Endothelial cell of umbilical vein (primary cell): ENCODE measurements around the gene LATS2. TPM values are rescaled to one million over a fixed set of nuclear protein-coding genes. Genes with fewer than 3 reads are reported as not detected.

Experiments
- BruUV-seq: library from RNA; stranded (reverse); fragments of 400-500 nt; replicated peaks from 2 replicates; lab custom pipeline; 2021; lab: Mats Ljungman, UMichigan
- CTCF ChIA-PET: fragments of 300-600, 350-600 bp; sonication (Branson Sonifier 250); formaldehyde crosslinking; loops from one replicate; lab custom pipeline; 2021; ENCODE audit warnings: antibody characterized with exemption, inconsistent platforms; lab: Charles Lee
- POLR2A ChIA-PET: fragments of 300-600, 350-600 bp; sonication (Branson Sonifier 250); formaldehyde crosslinking; loops from one replicate; lab custom pipeline; 2021; ENCODE audit warnings: antibody characterized with exemption, inconsistent platforms; lab: Charles Lee
- DNase-seq: peaks from one replicate; pipeline ENCODE4 v3.0.0-alpha.2; 2011; ENCODE audit warnings: low read depth, low spot score
- FAIRE-seq: peaks from 2 replicates; lab custom pipeline; 2011; peaks lifted over from hg19 to GRCh38; lab: Jason Lieb, UNC
- H2AFZ ChIP-seq: 2 replicates; pipeline ENCODE4 v1.6.0; 2012; ENCODE audit warnings: low read depth, low read length, control low read depth, inconsistent platforms
- H3K27ac ChIP-seq: 2 replicates; pipeline ENCODE4 v1.5.1; 2011; ENCODE audit warnings: low read depth, mild to moderate bottlenecking, control low read depth, low read length, moderate library complexity; ENCODE audit not compliant: insufficient read depth
- H3K27me3 ChIP-seq, 2 experiments: 2 replicates each; pipeline versions ENCODE4 v1.6.0 to v1.6.1; 2011; ENCODE audit warnings: low read length in 2 of 2, mixed read lengths in 1 of 2; ENCODE audit not compliant: control insufficient read depth in 2 of 2, insufficient read depth in 2 of 2
- H3K36me3 ChIP-seq, 2 experiments: 2 replicates in 1 of 2; 3 replicates in 1 of 2; pipeline ENCODE4 v1.5.1; 2011; ENCODE audit warnings: low read length in 2 of 2, mild to moderate bottlenecking in 1 of 2, moderate library complexity in 1 of 2; ENCODE audit not compliant: control insufficient read depth in 2 of 2, insufficient read depth in 2 of 2; ENCODE audit errors: extremely low read depth in 1 of 2
- H3K4me1 ChIP-seq: 3 replicates; pipeline ENCODE4 v1.5.1; 2011; ENCODE audit warnings: mild to moderate bottlenecking, low read length; ENCODE audit not compliant: control insufficient read depth, insufficient read depth; ENCODE audit errors: extremely low read depth
- H3K4me2 ChIP-seq: 2 replicates; pipeline ENCODE4 v1.6.1; 2011; ENCODE audit warnings: low read length, control low read depth, mixed read lengths; ENCODE audit not compliant: insufficient read depth
- H3K4me3 ChIP-seq, 3 experiments: fragments of 200-600 bp in 1 of 3; sonication (generic), shearing (Covaris generic) in 1 of 3; replicated peaks in 1 of 3; 2 replicates each; pipeline ENCODE4 v1.5.1; 2011 to 2016; ENCODE audit warnings: control low read depth in 3 of 3, low read length in 3 of 3, mild to moderate bottlenecking in 2 of 3, inconsistent platforms in 1 of 3, low read depth in 1 of 3, moderate library complexity in 1 of 3; ENCODE audit not compliant: insufficient read depth in 1 of 3
- H3K79me2 ChIP-seq: 2 replicates; pipeline ENCODE4 v1.6.0; 2012; ENCODE audit warnings: low read length, inconsistent platforms; ENCODE audit not compliant: control insufficient read depth, insufficient read depth
- H3K9ac ChIP-seq: replicated peaks from 2 replicates; pipeline ENCODE3; 2011; ENCODE audit warnings: low read length, control low read depth; ENCODE audit not compliant: insufficient read depth; ENCODE audit errors: extremely low read depth
- H3K9me1 ChIP-seq: replicated peaks from 3 replicates; pipeline ENCODE4 v1.6.0; 2011; ENCODE audit warnings: mild to moderate bottlenecking, low read length; ENCODE audit not compliant: control insufficient read depth, insufficient read depth; ENCODE audit errors: extremely low read depth
- H3K9me3 ChIP-seq: replicated peaks from 2 replicates; pipeline ENCODE4 v1.5.1; 2012; ENCODE audit warnings: low read length, inconsistent platforms; ENCODE audit not compliant: control insufficient read depth, insufficient read depth
- H4K20me1 ChIP-seq: replicated peaks from 2 replicates; pipeline ENCODE3; 2011; ENCODE audit warnings: mild to moderate bottlenecking, low read length; ENCODE audit not compliant: control insufficient read depth, insufficient read depth; ENCODE audit errors: extremely low read depth
- CTCF ChIP-seq, 2 donors: IDR thresholded peaks; 1 replicate in 1 of 2; 2 replicates in 1 of 2; pipeline ENCODE4 v1.5.1; 2011; ENCODE audit warnings: low read length in 2 of 2, mild to moderate bottlenecking in 2 of 2, moderate library complexity in 2 of 2, control low read depth in 1 of 2, inconsistent platforms in 1 of 2, low read depth in 1 of 2; ENCODE audit not compliant: insufficient read depth in 1 of 2; ENCODE audit errors: extremely low read depth in 1 of 2
- EZH2 ChIP-seq: IDR thresholded peaks from 2 replicates; pipeline ENCODE4 v1.6.1; 2012; ENCODE audit warnings: borderline replicate concordance, low read depth, mild to moderate bottlenecking, moderate library complexity, low read length, inconsistent platforms; ENCODE audit not compliant: severe bottlenecking
- FOS ChIP-seq: IDR thresholded peaks from 2 replicates; pipeline ENCODE4 v1.6.1; 2011; ENCODE audit warnings: mild to moderate bottlenecking, low read length, moderate library complexity, borderline replicate concordance; ENCODE audit not compliant: insufficient read depth
- GATA2 ChIP-seq: IDR thresholded peaks from 2 replicates; pipeline ENCODE4 v1.7.0; 2011; ENCODE audit warnings: low read depth, mild to moderate bottlenecking, moderate library complexity, mixed read lengths, low read length; ENCODE audit not compliant: insufficient read length, insufficient read depth
- JUN ChIP-seq: IDR thresholded peaks from 2 replicates; pipeline ENCODE4 v1.6.1; 2011; ENCODE audit warnings: borderline replicate concordance, low read depth; ENCODE audit not compliant: insufficient read length, insufficient read depth
- MAX ChIP-seq: IDR thresholded peaks from 2 replicates; pipeline ENCODE4 v1.6.1; 2011; ENCODE audit not compliant: insufficient read depth, insufficient read length
- MYC ChIP-seq: IDR thresholded peaks from one replicate; pipeline ENCODE4 v1.6.1; 2011; ENCODE audit warnings: mild to moderate bottlenecking, low read depth, low read length
- POLR2A ChIP-seq: IDR thresholded peaks from 2 replicates; pipeline ENCODE4 v1.6.1; 2012; ENCODE audit warnings: low read depth, mild to moderate bottlenecking, control low read depth, low read length
- dilution Hi-C: fragments of 300-500 bp; cut with MboI; formaldehyde crosslinking; loops from one replicate; pipeline ENCODE4 v1.15.0; 2019; ENCODE audit warnings: low sequenced_read_pairs; ENCODE audit not compliant: extremely low pct_ligation_motif_present
- intact Hi-C: fragments of 100-400 bp; cut with micrococcal nuclease; formaldehyde crosslinking; loops from one replicate; pipeline ENCODE4 v1.10.0; 2022
- polyA plus RNA-seq, 4 experiments: library from polyadenylated mRNA; depleted of rRNA in 3 of 4; stranded (reverse) in 3 of 4; unstranded in 1 of 4; fragments of >200 nt; gene quantifications; 2 replicates each; pipeline versions ENCODE4 v1.2.1 to v1.2.3, GENCODE V29; 2011 to 2012; ENCODE audit warnings: missing spikeins in 1 of 4
- total RNA-seq: library from RNA; stranded (reverse); gene quantifications from 2 replicates; pipeline ENCODE4 v1.2.3, GENCODE V29; 2021

Gene LATS2
- total and polyA plus RNA-seq, 2 donors (not counting 3 experiments of a cell fraction or from before 2014, with no cell fraction given): 33.5 to 67.6 TPM

GRCh38 chr13:20987599-20987998, 73.8 kb downstream of the LATS2 start:
- no peak for TF ChIP-seq EZH2
- no peak for TF ChIP-seq MAX
- TF ChIP-seq FOS: no peak
- no peak for TF ChIP-seq MYC
- TF ChIP-seq CTCF (IDR thresholded peaks at IDR 0.05; ENCODE audit: extremely low read depth in 1 of 2, insufficient read depth in 1 of 2, low read depth in 1 of 2, low read length in 2 of 2): no peak
- TF ChIP-seq GATA2: no peak
- TF ChIP-seq POLR2A: no peak
- TF ChIP-seq JUN: no peak
- Histone ChIP-seq H2AFZ (no peak overlapping the region), H3K4me3 (no peak overlapping the region), H3K4me1 (no peaks in the 10 kb centered on the region), H4K20me1 (no peaks in the 10 kb centered on the region), H3K36me3 (peaks cover 34 to 48% of the 10 kb centered on the region in 2 experiments), H3K27me3 (no peaks in the 10 kb centered on the region), H3K4me2 (no peak overlapping the region), H3K27ac (no peak overlapping the region), H3K9ac (no peak overlapping the region), H3K79me2 (peaks cover 86% of the 10 kb centered on the region), H3K9me3 (no peaks in the 10 kb centered on the region), H3K9me1 (no peaks in the 10 kb centered on the region)
- ChIA-PET POLR2A (no interaction called here), CTCF (no interaction called here)
- FAIRE-seq: no peak
- intact Hi-C loops (no loop called here), dilution Hi-C loops (no loop called here)
- no TSS peak for BruUV-seq
- no peak for DNase-seq
